ENCODE measurements around the gene MTO1.
"Not testable (repeated sequence)": the region's sequence is repeated elsewhere in the genome, so short reads cannot be mapped to it uniquely, and the experiment has no call there.

MTO1 gene

GRCh38 chr6:73503027-73503772 lies 41.7 kb downstream of the MTO1 start:
- no peak for DNase-seq

GRCh38 chr6:73504160-73504559 lies 42.6 kb downstream of the MTO1 start:
- DNase-seq = no peak

GRCh38 chr6:73505142-73505541 lies 43.6 kb downstream of the MTO1 start:
- no peak for DNase-seq

GRCh38 chr6:73505705-73506104 lies 44.2 kb downstream of the MTO1 start:
- DNase-seq = not testable (repeated sequence)

- no peak for DNase-seq
These were observed 44.7 kb downstream of the MTO1 start for GRCh38 chr6:73506246-73506645.

- no peak for DNase-seq
These were observed 47.2 kb downstream of the MTO1 start for GRCh38 chr6:73508776-73509175.

GRCh38 chr6:73509851-73510250 lies 48.3 kb downstream of the MTO1 start:
- DNase-seq = no peak

GRCh38 chr6:73511796-73512195 lies 50.3 kb downstream of the MTO1 start:
- DNase-seq = no peak

- peak; percentile 24 for DNase-seq
These were observed 51.9 kb downstream of the MTO1 start for GRCh38 chr6:73513496-73513854.

- DNase-seq = no peak
These were observed 53.2 kb downstream of the MTO1 start for GRCh38 chr6:73514746-73515110.

GRCh38 chr6:73515204-73515655 lies 53.7 kb downstream of the MTO1 start:
- peak; percentile 38 for DNase-seq

GRCh38 chr6:73516514-73517489 lies 55.3 kb downstream of the MTO1 start:
- DNase-seq = peak; percentile 14

GRCh38 chr6:73518100-73518981 lies 56.8 kb downstream of the MTO1 start:
- DNase-seq = not testable (repeated sequence)

GRCh38 chr6:73518982-73519881 lies 57.7 kb downstream of the MTO1 start:
- not testable (repeated sequence) for DNase-seq

- peak; percentile 82 for DNase-seq
These were observed 58.6 kb downstream of the MTO1 start for GRCh38 chr6:73519926-73520687.

GRCh38 chr6:73520688-73521350 lies 59.3 kb downstream of the MTO1 start, which contains the start of gene EEF1A1:
TSS of gene EEF1A1 (minus strand) at chr6:73521032. CDS start at chr6:73520026, 1,006 bp downstream.
- peak; percentile 100 for DNase-seq

GRCh38 chr6:73521351-73521985 lies 59.9 kb downstream of the MTO1 start:
- DNase-seq = peak; percentile 84

- DNase-seq = peak; percentile 47
These were observed 62.0 kb downstream of the MTO1 start for GRCh38 chr6:73523434-73524123.
